ENCODE measurements around the gene CD3E.
A peak's percentile ranks its signal among the peaks of the same experiment; 100 is the strongest.
"Not testable (repeated sequence)": the region's sequence is repeated elsewhere in the genome, so short reads cannot be mapped to it uniquely, and the experiment has no call there.

Gene CD3E

GRCh38 chr11:118306556-118306955 is 2.0 kb downstream of the CD3E start:
- Histone ChIP-seq H3K4me1 (ENCODE audit: control insufficient read depth in 2 of 2, insufficient read depth in 2 of 2, low read length in 2 of 2) (peaks cover 0 to 4% of the 10 kb centered on the region in 2 donors), H3K9me3 (ENCODE audit: control insufficient read depth in 2 of 2, low read length in 2 of 2) (no peaks in the 10 kb centered on the region), H3K9ac (ENCODE audit: low read depth in 1 of 2, low read length in 2 of 2) (no peak overlapping the region), H3K4me3 (ENCODE audit: low read length in 2 of 2) (no peak overlapping the region), H3K36me3 (ENCODE audit: control insufficient read depth in 2 of 2, insufficient read depth in 2 of 2, low read length in 2 of 2) (no peaks in the 10 kb centered on the region), H3K27ac (ENCODE audit: low read depth in 2 of 2, low read length in 2 of 2) (no peak overlapping the region), H3K27me3 (ENCODE audit: control insufficient read depth in 2 of 2, insufficient read depth in 2 of 2, low read length in 2 of 2) (peaks cover 0 to 5% of the 10 kb centered on the region in 2 donors)

- H3K36me3 ChIP-seq (ENCODE audit: control insufficient read depth in 2 of 2, insufficient read depth in 2 of 2, low read length in 2 of 2); H3K9ac ChIP-seq (ENCODE audit: low read depth in 1 of 2, low read length in 2 of 2); H3K27ac ChIP-seq (ENCODE audit: low read depth in 2 of 2, low read length in 2 of 2); H3K27me3 ChIP-seq (ENCODE audit: control insufficient read depth in 2 of 2, insufficient read depth in 2 of 2, low read length in 2 of 2); H3K9me3 ChIP-seq (ENCODE audit: control insufficient read depth in 2 of 2, low read length in 2 of 2); H3K4me3 ChIP-seq (ENCODE audit: low read length in 2 of 2); H3K4me1 ChIP-seq (ENCODE audit: control insufficient read depth in 2 of 2, insufficient read depth in 2 of 2, low read length in 2 of 2): not testable (repeated sequence)
Observed at GRCh38 chr11:118308995-118309528, 4.5 kb downstream of the CD3E start.

GRCh38 chr11:118310271-118310670 is 5.7 kb downstream of the CD3E start:
- no peak overlapping the region for H3K27ac ChIP-seq (ENCODE audit: low read depth in 2 of 2, low read length in 2 of 2)
- no peaks in the 10 kb centered on the region for H3K27me3 ChIP-seq (ENCODE audit: control insufficient read depth in 2 of 2, insufficient read depth in 2 of 2, low read length in 2 of 2)
- peaks cover 4 to 16% of the 10 kb centered on the region in 2 donors for H3K4me1 ChIP-seq (ENCODE audit: control insufficient read depth in 2 of 2, insufficient read depth in 2 of 2, low read length in 2 of 2)
- H3K4me3 ChIP-seq (ENCODE audit: low read length in 2 of 2), result no peak overlapping the region
- H3K9ac ChIP-seq (ENCODE audit: low read depth in 1 of 2, low read length in 2 of 2), result no peak overlapping the region
- H3K9me3 ChIP-seq (ENCODE audit: control insufficient read depth in 2 of 2, low read length in 2 of 2), result no peaks in the 10 kb centered on the region
- no peaks in the 10 kb centered on the region for H3K36me3 ChIP-seq (ENCODE audit: control insufficient read depth in 2 of 2, insufficient read depth in 2 of 2, low read length in 2 of 2)

GRCh38 chr11:118310781-118311485 is 6.4 kb downstream of the CD3E start:
- Histone ChIP-seq H3K9me3 (ENCODE audit: control insufficient read depth in 2 of 2, low read length in 2 of 2) (no peaks in the 10 kb centered on the region), H3K27me3 (ENCODE audit: control insufficient read depth in 2 of 2, insufficient read depth in 2 of 2, low read length in 2 of 2) (no peaks in the 10 kb centered on the region), H3K36me3 (ENCODE audit: control insufficient read depth in 2 of 2, insufficient read depth in 2 of 2, low read length in 2 of 2) (no peaks in the 10 kb centered on the region), H3K4me3 (ENCODE audit: low read length in 2 of 2) (no peak overlapping the region), H3K27ac (ENCODE audit: low read depth in 2 of 2, low read length in 2 of 2) (peak overlapping the region; percentile 29 to 45), H3K4me1 (ENCODE audit: control insufficient read depth in 2 of 2, insufficient read depth in 2 of 2, low read length in 2 of 2) (peaks cover 10 to 22% of the 10 kb centered on the region in 2 donors), H3K9ac (ENCODE audit: low read depth in 1 of 2, low read length in 2 of 2) (peak overlapping the region in 1 of 2 donors; percentile 29)

GRCh38 chr11:118311518-118311917 is 7.0 kb downstream of the CD3E start:
- H3K4me3 ChIP-seq (ENCODE audit: low read length in 2 of 2), result no peak overlapping the region
- H3K9ac ChIP-seq (ENCODE audit: low read depth in 1 of 2, low read length in 2 of 2), result no peak overlapping the region
- H3K36me3 ChIP-seq (ENCODE audit: control insufficient read depth in 2 of 2, insufficient read depth in 2 of 2, low read length in 2 of 2), result no peaks in the 10 kb centered on the region
- peaks cover 16 to 27% of the 10 kb centered on the region in 2 donors for H3K4me1 ChIP-seq (ENCODE audit: control insufficient read depth in 2 of 2, insufficient read depth in 2 of 2, low read length in 2 of 2)
- H3K27ac ChIP-seq (ENCODE audit: low read depth in 2 of 2, low read length in 2 of 2), result no peak overlapping the region
- no peaks in the 10 kb centered on the region for H3K27me3 ChIP-seq (ENCODE audit: control insufficient read depth in 2 of 2, insufficient read depth in 2 of 2, low read length in 2 of 2)
- no peaks in the 10 kb centered on the region for H3K9me3 ChIP-seq (ENCODE audit: control insufficient read depth in 2 of 2, low read length in 2 of 2)

- Histone ChIP-seq H3K27ac (ENCODE audit: low read depth in 2 of 2, low read length in 2 of 2) (no peak overlapping the region), H3K9ac (ENCODE audit: low read depth in 1 of 2, low read length in 2 of 2) (no peak overlapping the region), H3K9me3 (ENCODE audit: control insufficient read depth in 2 of 2, low read length in 2 of 2) (no peaks in the 10 kb centered on the region), H3K36me3 (ENCODE audit: control insufficient read depth in 2 of 2, insufficient read depth in 2 of 2, low read length in 2 of 2) (no peaks in the 10 kb centered on the region), H3K27me3 (ENCODE audit: control insufficient read depth in 2 of 2, insufficient read depth in 2 of 2, low read length in 2 of 2) (no peaks in the 10 kb centered on the region), H3K4me3 (ENCODE audit: low read length in 2 of 2) (no peak overlapping the region), H3K4me1 (ENCODE audit: control insufficient read depth in 2 of 2, insufficient read depth in 2 of 2, low read length in 2 of 2) (peaks cover 24 to 35% of the 10 kb centered on the region in 2 donors)
Observed at GRCh38 chr11:118312328-118312727, 7.8 kb downstream of the CD3E start.

- Histone ChIP-seq H3K27ac (ENCODE audit: low read depth in 2 of 2, low read length in 2 of 2) (no peak overlapping the region), H3K27me3 (ENCODE audit: control insufficient read depth in 2 of 2, insufficient read depth in 2 of 2, low read length in 2 of 2) (no peaks in the 10 kb centered on the region), H3K36me3 (ENCODE audit: control insufficient read depth in 2 of 2, insufficient read depth in 2 of 2, low read length in 2 of 2) (no peaks in the 10 kb centered on the region), H3K4me3 (ENCODE audit: low read length in 2 of 2) (no peak overlapping the region), H3K4me1 (ENCODE audit: control insufficient read depth in 2 of 2, insufficient read depth in 2 of 2, low read length in 2 of 2) (peaks cover 24 to 37% of the 10 kb centered on the region in 2 donors), H3K9ac (ENCODE audit: low read depth in 1 of 2, low read length in 2 of 2) (no peak overlapping the region), H3K9me3 (ENCODE audit: control insufficient read depth in 2 of 2, low read length in 2 of 2) (no peaks in the 10 kb centered on the region)
Observed at GRCh38 chr11:118313242-118313641, 8.7 kb downstream of the CD3E start.

GRCh38 chr11:118314988-118315411 is 10.5 kb downstream of the CD3E start:
- Histone ChIP-seq H3K27me3 (ENCODE audit: control insufficient read depth in 2 of 2, insufficient read depth in 2 of 2, low read length in 2 of 2) (no peaks in the 10 kb centered on the region), H3K36me3 (ENCODE audit: control insufficient read depth in 2 of 2, insufficient read depth in 2 of 2, low read length in 2 of 2) (no peaks in the 10 kb centered on the region), H3K9ac (ENCODE audit: low read depth in 1 of 2, low read length in 2 of 2) (peak overlapping the region in 1 of 2 donors; percentile 44), H3K4me1 (ENCODE audit: control insufficient read depth in 2 of 2, insufficient read depth in 2 of 2, low read length in 2 of 2) (peaks cover 32 to 51% of the 10 kb centered on the region in 2 donors), H3K9me3 (ENCODE audit: control insufficient read depth in 2 of 2, low read length in 2 of 2) (no peaks in the 10 kb centered on the region), H3K27ac (ENCODE audit: low read depth in 2 of 2, low read length in 2 of 2) (peak overlapping the region; percentile 65 to 77), H3K4me3 (ENCODE audit: low read length in 2 of 2) (peak overlapping the region; percentile 28 to 39)

- Histone ChIP-seq H3K9ac (ENCODE audit: low read depth in 1 of 2, low read length in 2 of 2) (no peak overlapping the region), H3K4me3 (ENCODE audit: low read length in 2 of 2) (no peak overlapping the region), H3K9me3 (ENCODE audit: control insufficient read depth in 2 of 2, low read length in 2 of 2) (no peaks in the 10 kb centered on the region), H3K27me3 (ENCODE audit: control insufficient read depth in 2 of 2, insufficient read depth in 2 of 2, low read length in 2 of 2) (no peaks in the 10 kb centered on the region), H3K36me3 (ENCODE audit: control insufficient read depth in 2 of 2, insufficient read depth in 2 of 2, low read length in 2 of 2) (no peaks in the 10 kb centered on the region), H3K27ac (ENCODE audit: low read depth in 2 of 2, low read length in 2 of 2) (no peak overlapping the region), H3K4me1 (ENCODE audit: control insufficient read depth in 2 of 2, insufficient read depth in 2 of 2, low read length in 2 of 2) (peaks cover 38 to 66% of the 10 kb centered on the region in 2 donors)
Observed at GRCh38 chr11:118318124-118318523, 13.6 kb downstream of the CD3E start.

GRCh38 chr11:118318581-118319336 is 14.2 kb downstream of the CD3E start:
- no peak overlapping the region for H3K9ac ChIP-seq (ENCODE audit: low read depth in 1 of 2, low read length in 2 of 2)
- no peaks in the 10 kb centered on the region for H3K27me3 ChIP-seq (ENCODE audit: control insufficient read depth in 2 of 2, insufficient read depth in 2 of 2, low read length in 2 of 2)
- peaks cover 38 to 66% of the 10 kb centered on the region in 2 donors for H3K4me1 ChIP-seq (ENCODE audit: control insufficient read depth in 2 of 2, insufficient read depth in 2 of 2, low read length in 2 of 2)
- H3K27ac ChIP-seq (ENCODE audit: low read depth in 2 of 2, low read length in 2 of 2), result peak overlapping the region in 1 of 2 donors; percentile 27
- no peaks in the 10 kb centered on the region for H3K9me3 ChIP-seq (ENCODE audit: control insufficient read depth in 2 of 2, low read length in 2 of 2)
- no peaks in the 10 kb centered on the region for H3K36me3 ChIP-seq (ENCODE audit: control insufficient read depth in 2 of 2, insufficient read depth in 2 of 2, low read length in 2 of 2)
- no peak overlapping the region for H3K4me3 ChIP-seq (ENCODE audit: low read length in 2 of 2)
